ENCODE data around the gene TAF5L.

DNA sequence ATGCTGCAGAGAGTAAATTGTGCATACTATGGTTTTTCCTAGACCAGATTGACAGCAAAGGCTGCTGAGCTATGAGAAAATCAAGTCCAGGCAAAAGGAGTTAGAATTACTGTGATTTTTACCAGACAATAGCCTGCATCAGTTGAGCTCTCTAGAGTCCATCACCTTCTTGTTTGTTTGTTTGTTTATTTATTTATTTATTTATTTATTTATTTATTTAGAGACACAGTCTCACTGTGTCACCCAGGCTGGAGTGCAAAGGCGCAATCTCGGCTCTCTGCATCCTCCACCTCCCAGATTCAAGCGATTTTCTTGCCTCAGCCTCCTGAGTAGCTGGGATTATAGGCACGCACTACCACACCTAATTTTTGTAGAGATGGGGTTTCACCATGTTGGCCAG lies 43.2 kb downstream of the TAF5L start:
- no peak for TF ChIP-seq CTCF (IDR thresholded peaks at IDR 0.05 in 8 of 11, conservative IDR thresholded peaks at IDR 0.05 in 3 of 11)
- TF ChIP-seq POLR2A (IDR thresholded peaks at IDR 0.05), result no peak

Measured in spleen (tissue), 7 donors.